Esophagus squamous epithelium (tissue), 5 donors: ENCODE measurements around the gene AREL1. TPM values are rescaled to one million over a fixed set of nuclear protein-coding genes. Genes with fewer than 3 reads are reported as not detected.

ENCODE experiments used
- DNase-seq: peaks from one replicate; lab custom pipeline; 2025; lab: John Stamatoyannopoulos, UW
- H3K27ac ChIP-seq, 4 donors: fragments of 200-600 bp; sonication (generic); one replicate each; pipeline ENCODE4 v1.5.1; 2016 to 2019; ENCODE audit warnings: mild to moderate bottlenecking in 1 of 4
- H3K27me3 ChIP-seq, 4 donors: fragments of 200-600 bp; sonication (generic); 1 replicate in 3 of 4; 2 replicates in 1 of 4; pipeline versions ENCODE4 v1.5.1 to v1.6.0; 2017 to 2021; ENCODE audit warnings: antibody characterized with exemption in 1 of 4
- H3K36me3 ChIP-seq, 3 donors: fragments of 200-600 bp; sonication (generic); one replicate each; pipeline ENCODE4 v1.5.1; 2016 to 2019
- H3K4me1 ChIP-seq, 3 donors: fragments of 200-600 bp; sonication (generic); one replicate each; pipeline ENCODE4 v1.5.1; 2017 to 2019
- H3K4me3 ChIP-seq, 4 donors: fragments of 200-600 bp; sonication (generic); 1 replicate in 3 of 4; 2 replicates in 1 of 4; pipeline ENCODE4 v1.5.1; 2016 to 2019; ENCODE audit warnings: mild to moderate bottlenecking in 2 of 4, moderate library complexity in 1 of 4
- H3K9me3 ChIP-seq, 3 donors: fragments of 200-600 bp; sonication (generic); one replicate each; pipeline ENCODE4 v1.5.1; 2016 to 2019
- POLR2A ChIP-seq, 4 donors: fragments of 450-650 bp; IDR thresholded peaks; one replicate each; pipeline ENCODE4 v1.6.1; 2017; ENCODE audit warnings: antibody characterized with exemption in 4 of 4, mild to moderate bottlenecking in 4 of 4, moderate library complexity in 3 of 4
- WGBS, 2 donors: methylation state at CpG; one replicate each; pipeline ENCODE4 v1.1.5; 2018; 5-methylcytosine and 5-hydroxymethylcytosine counted together
- intact Hi-C: fragments of 100-400 bp; cut with DNase I; formaldehyde crosslinking; loops from one replicate; pipeline ENCODE4 v1.15.0; 2022
- total RNA-seq, 4 donors: library from RNA; depleted of rRNA; stranded (reverse); fragments of >200 nt; gene quantifications; one replicate each; pipeline ENCODE4 v1.1.0, GENCODE V29; 2016
- TF ChIP-seq, protein P1 (sequence below), 6 experiments: fragments of 450-650 bp in 4 of 6; fragments of 200-600 bp in 2 of 6; sonication (generic) in 2 of 6; IDR thresholded peaks; one replicate each; pipeline ENCODE4 v1.5.1; 2016 to 2019; ENCODE audit warnings: antibody characterized with exemption in 6 of 6, mild to moderate bottlenecking in 4 of 6, moderate library complexity in 4 of 6
- donor health status: DM: yes; HTN: yes; CAD: no.

AREL1 gene
- total RNA-seq, 4 donors from 2014 or later: 17.0 to 21.6 (median 19.8) TPM

DNA sequence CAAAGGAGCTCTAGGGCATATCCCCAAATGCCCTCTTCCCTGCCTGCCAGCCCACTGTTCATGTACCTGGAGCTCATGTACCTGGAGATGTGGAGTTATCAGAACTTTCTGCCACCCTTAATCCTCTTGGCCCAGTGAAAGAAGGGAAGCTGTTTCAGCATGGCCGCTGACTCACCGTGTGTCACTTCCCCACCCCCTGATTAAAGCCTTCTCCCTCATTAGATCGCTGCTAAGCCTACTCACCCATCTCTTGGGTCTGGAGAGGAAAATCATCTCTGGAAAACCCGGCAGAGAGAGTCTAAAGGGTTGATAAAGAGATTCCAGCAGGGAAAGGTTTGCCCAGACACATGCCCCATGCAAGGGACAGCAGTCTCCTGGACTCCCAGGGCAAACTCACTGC lies 96.4 kb downstream of the AREL1 start:
- no peak overlapping the region for H3K4me3 ChIP-seq
- H3K9me3 ChIP-seq: no peaks in the 10 kb centered on the region
- no peak for DNase-seq
- H3K4me1 ChIP-seq: peaks cover 75 to 98% (median 89%) of the 10 kb centered on the region in 3 donors
- WGBS, 2 donors: 8 to 22% methylated on average over 4 of the region's 4 CpGs
- H3K27ac ChIP-seq: peak overlapping the region; percentile 53 to 78 (median 70)
- intact Hi-C loops: no loop called here
- TF ChIP-seq POLR2A (IDR thresholded peaks at IDR 0.05): no peak
- TF ChIP-seq, protein P1, sequence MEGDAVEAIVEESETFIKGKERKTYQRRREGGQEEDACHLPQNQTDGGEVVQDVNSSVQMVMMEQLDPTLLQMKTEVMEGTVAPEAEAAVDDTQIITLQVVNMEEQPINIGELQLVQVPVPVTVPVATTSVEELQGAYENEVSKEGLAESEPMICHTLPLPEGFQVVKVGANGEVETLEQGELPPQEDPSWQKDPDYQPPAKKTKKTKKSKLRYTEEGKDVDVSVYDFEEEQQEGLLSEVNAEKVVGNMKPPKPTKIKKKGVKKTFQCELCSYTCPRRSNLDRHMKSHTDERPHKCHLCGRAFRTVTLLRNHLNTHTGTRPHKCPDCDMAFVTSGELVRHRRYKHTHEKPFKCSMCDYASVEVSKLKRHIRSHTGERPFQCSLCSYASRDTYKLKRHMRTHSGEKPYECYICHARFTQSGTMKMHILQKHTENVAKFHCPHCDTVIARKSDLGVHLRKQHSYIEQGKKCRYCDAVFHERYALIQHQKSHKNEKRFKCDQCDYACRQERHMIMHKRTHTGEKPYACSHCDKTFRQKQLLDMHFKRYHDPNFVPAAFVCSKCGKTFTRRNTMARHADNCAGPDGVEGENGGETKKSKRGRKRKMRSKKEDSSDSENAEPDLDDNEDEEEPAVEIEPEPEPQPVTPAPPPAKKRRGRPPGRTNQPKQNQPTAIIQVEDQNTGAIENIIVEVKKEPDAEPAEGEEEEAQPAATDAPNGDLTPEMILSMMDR (IDR thresholded peaks at IDR 0.05): no peak
- no peaks in the 10 kb centered on the region for H3K36me3 ChIP-seq
- H3K27me3 ChIP-seq: peaks cover 0 to 5% (median 0%) of the 10 kb centered on the region in 4 donors

DNA sequence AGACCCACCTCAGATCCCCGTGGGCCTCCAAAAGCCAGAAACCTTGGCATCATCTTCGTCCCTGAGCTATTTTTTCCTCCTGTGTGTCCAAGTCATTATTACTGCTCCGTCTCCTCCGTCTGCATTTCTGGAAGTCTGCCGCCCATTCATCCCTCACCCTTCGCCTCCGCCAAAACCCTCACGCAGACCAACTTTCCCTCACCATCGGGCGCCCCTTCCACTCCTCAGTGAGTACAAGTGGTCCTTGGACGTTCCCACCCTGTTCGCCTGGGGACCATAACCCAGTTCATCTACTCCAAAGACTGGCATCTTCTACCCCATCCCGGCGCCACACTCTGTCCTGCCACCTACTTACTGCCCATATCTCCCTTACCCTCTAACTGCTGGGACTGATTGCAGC lies 97.1 kb downstream of the AREL1 start:
- peak overlapping the region; percentile 53 to 78 (median 70) for H3K27ac ChIP-seq
- H3K9me3 ChIP-seq: no peaks in the 10 kb centered on the region
- peaks cover 0 to 12% (median 0%) of the 10 kb centered on the region in 4 donors for H3K27me3 ChIP-seq
- H3K36me3 ChIP-seq: no peaks in the 10 kb centered on the region
- peaks cover 76 to 98% (median 85%) of the 10 kb centered on the region in 3 donors for H3K4me1 ChIP-seq
- intact Hi-C loops: no loop called here
- no peak for TF ChIP-seq POLR2A (IDR thresholded peaks at IDR 0.05)
- TF ChIP-seq, protein P1 (IDR thresholded peaks at IDR 0.05): no peak
- 91 to 93% methylated on average over 14 of the region's 14 CpGs for WGBS, 2 donors
- no peak for DNase-seq
- H3K4me3 ChIP-seq: no peak overlapping the region

DNA sequence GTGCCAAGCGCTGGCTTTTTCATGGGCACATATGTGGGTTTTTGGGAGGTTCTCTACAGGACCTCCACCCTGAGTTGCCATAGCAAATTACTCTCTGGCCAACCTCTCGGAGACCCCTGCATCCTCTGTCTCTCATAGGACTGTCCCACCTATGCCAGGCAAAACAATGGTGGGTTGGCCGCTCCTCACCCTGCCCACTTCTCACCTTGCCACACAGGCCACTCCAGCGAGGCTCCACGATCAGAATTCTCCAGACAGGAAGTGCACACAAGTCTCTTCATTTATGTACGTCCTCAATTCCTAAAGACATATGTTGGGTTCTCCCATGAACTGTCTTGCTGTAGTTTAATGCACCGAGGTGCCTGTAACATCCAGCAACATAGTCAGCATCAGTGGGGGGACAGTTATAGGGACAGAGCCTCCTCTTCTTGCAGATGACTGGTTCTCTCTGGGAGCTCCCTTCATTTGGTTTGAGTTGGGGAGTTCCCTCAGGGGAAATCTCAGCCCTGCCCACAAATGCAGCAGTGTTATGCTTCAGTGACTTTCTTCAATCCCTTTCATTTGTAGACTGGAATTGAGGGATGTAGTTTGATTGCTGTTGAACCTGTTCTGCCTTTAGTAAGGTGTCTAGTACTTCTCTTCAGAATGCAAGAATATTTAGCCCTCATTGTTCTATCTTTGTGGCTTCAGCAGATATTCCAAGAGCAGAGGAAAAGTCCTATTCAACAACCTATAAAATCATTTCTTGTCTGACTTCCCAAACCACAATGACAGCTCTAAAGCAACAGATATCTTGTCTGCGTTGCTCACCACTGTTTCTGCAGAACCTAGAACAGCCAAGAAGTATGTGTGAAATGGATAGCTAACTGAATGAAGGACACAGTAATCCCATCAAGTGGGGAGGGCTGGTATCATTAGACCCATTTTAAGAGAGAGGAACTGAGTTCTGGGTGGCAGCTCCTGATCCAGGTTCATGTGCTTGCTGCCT lies 98.1 kb downstream of the AREL1 start:
- WGBS, 2 donors: 39 to 60% methylated on average over 8 of the region's 8 CpGs
- peaks cover 0 to 14% (median 0%) of the 10 kb centered on the region in 4 donors for H3K27me3 ChIP-seq
- H3K9me3 ChIP-seq: no peaks in the 10 kb centered on the region
- H3K27ac ChIP-seq: peak overlapping the region; percentile 39 to 78 (median 62)
- intact Hi-C loops: no loop called here
- no peaks in the 10 kb centered on the region for H3K36me3 ChIP-seq
- H3K4me3 ChIP-seq: no peak overlapping the region
- DNase-seq: no peak
- TF ChIP-seq, protein P1 (IDR thresholded peaks at IDR 0.05): no peak
- TF ChIP-seq POLR2A (IDR thresholded peaks at IDR 0.05): no peak
- peaks cover 72 to 98% (median 83%) of the 10 kb centered on the region in 3 donors for H3K4me1 ChIP-seq

DNA sequence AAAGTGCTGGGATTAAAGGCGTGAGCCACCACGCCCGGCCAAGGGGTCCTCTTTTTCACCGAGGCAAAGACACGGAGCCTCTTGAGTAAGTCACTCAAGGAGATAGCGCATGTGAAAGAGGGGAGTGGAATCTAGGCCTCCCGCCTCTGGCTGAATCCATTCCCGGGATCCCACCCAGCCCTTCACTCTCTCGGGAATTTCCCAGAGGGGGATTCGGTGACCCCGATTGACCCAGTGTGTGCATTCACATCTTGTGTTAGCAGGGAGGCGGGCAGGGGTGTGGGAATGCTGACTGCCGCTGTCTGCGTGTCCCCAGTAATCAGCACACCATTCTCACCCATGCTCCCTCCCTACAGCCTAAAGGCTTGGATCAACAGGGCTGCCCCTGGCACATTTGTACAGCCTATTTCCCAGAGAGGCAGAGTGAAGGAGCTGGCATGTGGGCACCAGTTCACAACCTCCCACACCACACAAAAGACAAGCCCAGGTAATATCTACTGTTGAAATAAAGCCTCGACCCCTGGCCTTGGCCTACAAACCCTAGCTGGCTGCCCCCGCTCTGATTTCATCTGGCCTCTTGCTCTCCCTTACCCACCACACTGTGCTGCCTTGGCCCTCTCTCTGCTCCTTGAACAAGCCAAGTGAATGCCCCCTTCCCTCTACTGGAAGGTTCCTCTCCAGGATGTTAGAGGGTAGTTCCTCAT lies 99.5 kb downstream of the AREL1 start:
- peak overlapping the region in 2 of 4 donors; percentile 62 to 78 for H3K27ac ChIP-seq
- no peak for DNase-seq
- WGBS, 2 donors: 63 to 74% methylated on average over 7 to 10 of the region's 16 CpGs
- H3K9me3 ChIP-seq: no peaks in the 10 kb centered on the region
- no peaks in the 10 kb centered on the region for H3K36me3 ChIP-seq
- H3K27me3 ChIP-seq: peaks cover 0 to 14% (median 0%) of the 10 kb centered on the region in 4 donors
- intact Hi-C loops: no loop called here
- H3K4me1 ChIP-seq: peaks cover 60 to 98% (median 78%) of the 10 kb centered on the region in 3 donors
- H3K4me3 ChIP-seq: no peak overlapping the region
- TF ChIP-seq POLR2A (IDR thresholded peaks at IDR 0.05): no peak
- TF ChIP-seq, protein P1 (IDR thresholded peaks at IDR 0.05): no peak
